Measurements from ENCODE around the gene NFIX. TPM values are rescaled to one million over a fixed set of nuclear protein-coding genes. Genes with fewer than 3 reads are reported as not detected.

NFIX gene
- total and polyA plus RNA-seq, 7 donors: 10.6 to 104 (median 44.1) TPM

GRCh38 chr19:13040232-13040947 lies 45.1 kb downstream of the NFIX start:
- Histone ChIP-seq H3K4me1 (peaks cover 0 to 98% (median 94%) of the 10 kb centered on the region in 4 donors), H3K9me3 (no peaks in the 10 kb centered on the region), H3K36me3 (peaks cover 0 to 3% (median 0%) of the 10 kb centered on the region in 4 donors), H3K27me3 (no peaks in the 10 kb centered on the region), H3K27ac (peak overlapping the region; percentile 84 to 98 (median 95)), H3K4me3 (peak overlapping the region in 1 of 4 donors; percentile 5)
- DNase-seq: no peak
- 82 to 89% methylated on average over 15 of the region's 15 CpGs for WGBS, 2 donors
- TF ChIP-seq POLR2AphosphoS5 (IDR thresholded peaks at IDR 0.05): no peak
- no peak for TF ChIP-seq CTCF (IDR thresholded peaks at IDR 0.05)
- TF ChIP-seq EP300 (IDR thresholded peaks at IDR 0.05): no peak
- no peak for TF ChIP-seq POLR2A (IDR thresholded peaks at IDR 0.05)
- intact Hi-C loops (cut with DNase I): no loop called here

GRCh38 chr19:13040948-13041292 lies 45.6 kb downstream of the NFIX start:
- WGBS, 2 donors: 76 to 78% methylated on average over 4 of the region's 4 CpGs
- intact Hi-C loops (cut with DNase I): no loop called here
- Histone ChIP-seq H3K27ac (peak overlapping the region; percentile 84 to 98 (median 95)), H3K4me3 (no peak overlapping the region), H3K36me3 (peaks cover 0 to 4% (median 0%) of the 10 kb centered on the region in 4 donors), H3K9me3 (no peaks in the 10 kb centered on the region), H3K27me3 (no peaks in the 10 kb centered on the region), H3K4me1 (peaks cover 0 to 98% (median 94%) of the 10 kb centered on the region in 4 donors)
- DNase-seq: no peak
- TF ChIP-seq CTCF (IDR thresholded peaks at IDR 0.05) (no peak), EP300 (IDR thresholded peaks at IDR 0.05) (no peak)

GRCh38 chr19:13042443-13043130 lies 47.3 kb downstream of the NFIX start:
- 90% methylated on average over 9 of the region's 9 CpGs for WGBS, 2 donors
- Histone ChIP-seq H3K27me3 (no peaks in the 10 kb centered on the region), H3K4me1 (peaks cover 0 to 98% (median 89%) of the 10 kb centered on the region in 4 donors), H3K9me3 (no peaks in the 10 kb centered on the region), H3K27ac (peak overlapping the region in 2 of 4 donors; percentile 11 to 55), H3K4me3 (no peak overlapping the region), H3K36me3 (peaks cover 0 to 4% (median 0%) of the 10 kb centered on the region in 4 donors)
- no peak for DNase-seq
- intact Hi-C loops (cut with DNase I): no loop called here
- TF ChIP-seq POLR2AphosphoS5 (IDR thresholded peaks at IDR 0.05): no peak
- TF ChIP-seq POLR2A (IDR thresholded peaks at IDR 0.05): no peak
- no peak for TF ChIP-seq EP300 (IDR thresholded peaks at IDR 0.05)
- no peak for TF ChIP-seq CTCF (IDR thresholded peaks at IDR 0.05)

- Histone ChIP-seq H3K4me1 (peaks cover 0 to 92% (median 88%) of the 10 kb centered on the region in 4 donors), H3K27ac (peak overlapping the region in 3 of 4 donors; percentile 6 to 55 (median 31)), H3K9me3 (no peaks in the 10 kb centered on the region), H3K36me3 (peaks cover 0 to 4% (median 0%) of the 10 kb centered on the region in 4 donors), H3K4me3 (no peak overlapping the region), H3K27me3 (no peaks in the 10 kb centered on the region)
- 55 to 77% methylated on average over 5 of the region's 5 CpGs for WGBS, 2 donors
- intact Hi-C loops (cut with DNase I): no loop called here
- DNase-seq: no peak
- TF ChIP-seq EP300 (IDR thresholded peaks at IDR 0.05): no peak
- no peak for TF ChIP-seq POLR2A (IDR thresholded peaks at IDR 0.05)
- no peak for TF ChIP-seq CTCF (IDR thresholded peaks at IDR 0.05)
- TF ChIP-seq POLR2AphosphoS5 (IDR thresholded peaks at IDR 0.05): no peak
Observed at GRCh38 chr19:13043285-13043684, 48.0 kb downstream of the NFIX start.

Measured in sigmoid colon (tissue), 7 donors.